Fibroblast of skin of back (primary cell): Measurements from ENCODE around the gene CLCNKB.
"Not testable (repeated sequence)": the region's sequence is repeated elsewhere in the genome, so short reads cannot be mapped to it uniquely, and the experiment has no call there.

Source experiments
- DNase-seq: peaks from one replicate; pipeline ENCODE4 v3.0.0-alpha.2; 2013

The CLCNKB gene

DNA sequence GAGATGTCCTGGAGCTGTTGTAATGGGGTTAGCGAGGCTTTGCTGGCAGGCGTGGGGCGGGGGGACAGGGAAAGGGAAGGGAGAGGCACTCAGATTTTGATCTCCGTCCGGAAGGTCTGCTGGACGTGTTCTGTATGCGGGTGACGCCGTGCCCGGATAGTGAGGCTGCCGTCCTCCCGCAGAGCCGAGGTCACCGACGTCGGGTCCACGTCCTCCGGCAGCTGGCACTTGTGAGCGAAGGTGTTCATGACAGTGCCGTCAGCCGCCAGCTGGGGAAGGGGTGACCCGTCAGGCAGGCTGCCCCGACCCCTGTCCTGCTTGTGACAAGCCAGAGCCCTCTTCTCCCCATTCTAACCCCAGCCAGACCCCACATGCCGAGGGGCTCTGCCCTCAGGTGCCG is 28.1 kb upstream of the CLCNKB start:
- DNase-seq: no peak

DNA sequence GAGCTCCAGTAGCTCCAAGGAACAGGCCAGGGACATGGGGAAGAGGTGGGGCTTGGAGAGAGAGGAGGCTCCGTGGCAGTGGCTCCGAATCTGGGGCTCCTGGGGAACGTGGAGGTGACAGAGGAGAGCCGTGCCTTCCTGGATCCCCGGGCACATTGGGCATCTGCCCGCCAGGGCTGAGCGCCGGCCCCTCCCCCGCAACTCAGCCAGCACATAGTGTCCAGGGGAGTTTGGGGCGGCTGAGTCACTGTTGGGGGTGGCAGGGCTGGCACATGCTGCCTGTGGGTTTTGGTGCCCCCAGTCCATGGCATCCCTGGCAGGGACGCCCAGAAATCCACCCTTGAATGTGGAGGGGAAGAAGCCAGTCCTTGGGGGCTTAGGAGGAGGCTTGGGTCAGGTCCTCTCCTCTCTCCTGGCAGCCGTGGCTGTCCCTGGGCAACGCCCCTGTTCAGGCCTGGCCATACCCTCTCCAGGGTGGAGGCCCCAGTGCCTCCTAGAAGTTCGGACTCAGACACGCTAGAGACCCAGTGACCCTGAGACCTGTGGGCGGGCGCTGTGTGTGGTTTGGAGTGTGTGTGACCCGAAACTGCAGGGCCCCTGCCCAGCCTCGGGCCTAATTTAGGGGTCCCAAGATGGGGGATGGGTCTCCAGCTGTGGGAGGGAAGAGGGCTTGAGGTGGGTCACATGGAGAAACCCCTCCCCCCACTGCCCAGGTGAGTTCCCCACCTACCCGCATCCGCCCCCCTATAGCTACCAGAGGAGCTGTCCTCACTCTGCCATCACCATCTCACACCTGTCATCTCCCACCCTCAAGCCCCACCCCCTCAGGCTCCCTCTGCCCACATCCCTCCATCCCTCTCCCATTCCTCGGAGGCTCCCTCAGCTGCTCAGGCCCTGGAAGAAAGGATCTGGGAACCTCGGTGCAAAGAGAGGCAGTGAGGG is 27.4 kb upstream of the CLCNKB start:
- no peak for DNase-seq

DNA sequence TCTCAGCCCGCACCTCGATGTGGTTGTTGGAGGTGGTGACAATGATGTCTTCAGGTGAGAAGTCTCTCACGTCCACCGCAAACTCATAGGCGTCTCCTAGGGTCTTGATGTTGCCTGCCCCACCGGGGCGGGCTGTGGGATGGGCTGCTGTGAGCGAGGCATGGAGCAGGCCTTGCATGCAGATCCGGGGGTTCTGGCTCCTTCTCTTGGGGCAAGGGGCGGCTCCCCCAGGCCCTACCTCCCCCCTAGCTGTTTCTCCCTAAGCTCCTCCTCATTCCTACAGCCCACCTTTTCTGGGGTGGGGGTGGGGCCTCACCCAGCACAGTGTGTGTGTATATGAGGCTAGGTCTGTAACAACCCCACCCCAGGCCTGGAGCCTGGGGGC is 26.5 kb upstream of the CLCNKB start:
- DNase-seq: no peak

DNA sequence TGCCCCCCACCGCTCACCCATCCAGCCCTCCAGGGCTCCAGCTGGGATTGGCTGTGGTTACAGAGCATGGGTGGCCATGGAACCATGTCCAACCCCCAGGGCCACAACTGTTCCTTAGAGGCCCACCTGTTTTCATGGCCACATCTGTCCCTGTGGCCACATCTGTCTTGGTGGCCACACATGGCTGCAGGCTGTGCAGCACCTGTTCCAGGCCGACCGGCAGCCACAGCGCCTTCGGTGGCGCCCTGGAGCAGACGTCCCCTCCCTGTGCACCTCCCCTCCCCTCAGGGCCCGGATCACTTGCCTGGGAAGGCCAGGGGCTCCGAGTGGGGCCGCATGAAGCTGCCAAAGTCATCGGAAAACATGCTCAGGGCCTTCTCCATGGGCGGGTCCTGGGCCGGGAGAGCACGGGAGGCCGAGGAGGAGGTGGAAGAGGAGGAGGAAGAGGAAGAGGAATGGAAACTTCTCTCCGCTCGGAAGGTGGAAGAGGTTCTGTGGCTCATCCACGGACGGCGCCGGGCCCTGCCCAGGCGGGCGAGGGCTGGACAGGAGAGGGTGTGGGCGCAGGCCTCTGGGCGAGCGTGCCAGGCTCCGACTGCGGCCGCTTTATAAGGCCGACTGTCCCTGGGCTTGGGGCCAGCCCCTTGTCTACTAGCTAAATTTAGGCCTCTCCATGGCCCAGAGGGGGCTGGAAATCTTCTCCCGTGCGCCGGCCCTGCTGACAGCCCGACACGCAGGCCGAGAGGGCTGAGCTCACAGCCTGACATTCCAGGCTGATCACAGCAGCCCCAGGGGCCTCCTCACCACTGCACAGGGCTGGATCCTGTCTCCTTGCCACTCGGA is 25.9 kb upstream of the CLCNKB start, which contains the start of gene HSPB7:
TSS of gene HSPB7 (minus strand) at position 583 of the 843 bp plus-strand sequence. CDS start at position 503, 80 bp downstream.
- peak; percentile 85 for DNase-seq

DNA sequence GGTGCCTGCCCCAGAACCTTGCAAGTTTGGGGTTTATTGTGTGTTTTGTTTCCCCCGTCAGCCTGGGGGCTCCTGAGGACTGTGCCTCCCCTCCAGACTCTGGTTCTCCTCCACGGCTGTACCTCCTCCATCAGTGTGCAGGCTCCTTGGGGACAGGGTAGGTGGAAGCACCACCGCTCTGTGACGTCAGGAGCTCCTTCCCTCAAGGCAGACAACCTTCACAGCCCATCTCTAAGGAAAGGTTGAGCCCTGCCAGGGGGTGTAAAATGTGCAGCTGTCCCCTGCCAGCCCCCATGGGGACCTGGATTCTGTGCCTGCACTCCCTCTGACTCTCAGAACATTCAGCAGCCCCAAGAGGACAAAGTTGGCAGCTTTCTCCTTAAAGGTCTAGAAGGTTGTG is 25.3 kb upstream of the CLCNKB start:
- DNase-seq: no peak

DNA sequence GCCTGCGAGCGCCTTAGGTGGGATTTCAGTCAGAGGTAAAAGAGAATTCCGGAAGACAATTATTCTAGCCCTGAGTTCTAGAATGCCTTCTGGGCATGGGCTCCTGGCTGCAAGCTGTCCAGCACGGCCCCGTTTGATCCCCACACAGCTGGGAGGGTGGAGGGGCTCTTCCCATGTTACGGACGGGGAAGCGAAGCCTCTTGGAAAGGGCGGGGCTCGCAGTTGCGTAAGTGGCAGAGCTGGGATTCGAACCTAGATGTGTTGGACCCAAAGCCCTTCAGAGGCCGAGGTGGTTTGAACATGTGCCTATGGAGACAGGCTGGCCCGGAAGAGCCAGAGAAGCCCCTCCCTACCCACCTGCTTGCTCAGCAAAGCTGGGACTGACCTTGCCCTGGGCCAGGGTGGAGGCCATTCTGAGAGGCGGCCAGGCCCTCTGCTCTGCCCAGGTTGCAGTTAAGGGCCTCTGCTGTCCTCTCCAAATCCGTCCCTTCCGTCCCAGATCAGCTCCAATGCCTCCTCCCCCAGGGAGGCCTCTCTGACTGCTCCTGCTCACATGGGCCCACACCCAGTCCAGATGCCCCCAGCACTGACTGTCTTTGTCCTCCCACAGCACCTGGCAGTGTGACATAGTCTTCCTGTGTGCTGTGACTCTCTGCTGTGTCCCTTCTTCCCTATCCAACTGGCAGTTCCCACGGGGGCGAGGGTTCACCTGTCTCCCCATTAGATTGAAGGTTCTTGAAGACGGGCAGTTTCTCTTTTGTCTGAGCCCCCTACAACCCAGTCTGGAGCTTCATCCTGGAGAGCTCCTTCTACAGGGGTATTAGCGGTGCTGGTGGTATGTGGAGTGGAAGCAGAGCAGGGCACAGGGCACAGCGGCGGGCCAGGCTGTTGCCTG is 24.6 kb upstream of the CLCNKB start:
- no peak for DNase-seq

DNA sequence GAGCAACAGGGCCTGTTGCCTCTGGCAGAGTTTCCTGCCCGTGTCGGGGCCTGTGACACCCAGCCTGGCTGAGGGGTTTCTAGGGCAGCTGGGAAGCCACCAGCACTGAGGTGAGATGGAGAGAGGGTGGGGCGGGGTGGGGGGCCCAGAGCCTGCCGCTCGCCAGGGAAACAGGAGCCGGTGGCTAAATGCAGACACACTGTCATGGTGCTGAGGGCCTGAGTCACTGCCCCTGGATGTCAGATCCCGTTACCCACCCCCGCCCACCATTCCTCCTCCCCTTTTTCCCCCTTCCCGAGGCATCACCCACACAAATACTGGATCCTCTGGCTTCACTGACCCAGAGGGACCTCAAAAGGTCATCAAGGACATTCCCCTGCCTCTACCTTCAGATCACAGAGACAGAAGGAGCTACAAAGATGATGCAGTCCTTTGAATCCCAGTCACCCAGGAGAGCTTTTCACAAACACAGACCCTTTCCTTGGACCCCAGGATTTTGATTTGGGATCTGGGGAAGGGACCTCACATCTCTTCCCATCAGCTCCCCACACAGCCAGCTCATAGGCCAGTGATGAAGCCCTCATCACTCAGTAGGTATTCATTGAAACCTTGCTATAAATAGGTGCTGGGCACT is 23.8 kb upstream of the CLCNKB start:
- peak; percentile 78 for DNase-seq

DNA sequence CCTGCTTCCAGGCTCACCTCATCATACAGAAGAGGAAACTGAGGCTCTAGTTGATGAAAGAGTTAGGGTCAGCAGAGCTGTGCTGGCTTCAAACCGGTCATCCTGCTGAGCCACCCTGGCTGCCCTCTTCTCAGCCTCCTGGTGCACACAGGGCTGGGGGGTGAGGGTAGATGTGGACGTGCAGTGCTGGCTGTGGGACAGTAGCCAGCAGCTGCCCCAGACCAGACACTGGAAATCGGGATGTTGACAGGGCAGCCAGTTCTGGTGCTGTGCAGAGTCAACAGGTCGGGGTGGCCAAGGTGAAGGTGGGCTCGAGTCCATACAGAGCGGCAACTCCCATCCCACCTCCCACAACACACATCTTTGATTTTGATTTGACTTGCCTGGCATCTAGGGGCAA is 23.3 kb upstream of the CLCNKB start:
- no peak for DNase-seq

DNA sequence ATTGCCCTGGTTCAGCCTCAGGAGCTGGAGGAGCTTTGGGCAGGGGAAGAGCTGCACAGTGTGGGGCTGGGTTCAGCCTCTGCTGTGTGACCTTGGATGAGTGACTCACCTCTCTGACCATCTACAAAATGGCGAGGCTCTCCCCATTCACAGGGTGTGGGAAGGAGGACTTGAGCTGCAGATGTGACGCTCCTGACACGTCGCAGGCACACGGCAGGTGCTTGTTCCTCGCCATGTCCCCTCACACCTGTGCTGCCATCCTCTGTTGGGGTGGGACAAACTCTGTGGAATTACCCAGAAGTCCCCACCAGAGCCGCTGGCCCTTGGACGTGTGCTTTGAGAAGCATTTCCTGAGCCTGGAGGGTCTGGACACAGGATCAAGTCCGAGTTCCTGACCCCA is 22.7 kb upstream of the CLCNKB start:
- DNase-seq: not testable (repeated sequence)

DNA sequence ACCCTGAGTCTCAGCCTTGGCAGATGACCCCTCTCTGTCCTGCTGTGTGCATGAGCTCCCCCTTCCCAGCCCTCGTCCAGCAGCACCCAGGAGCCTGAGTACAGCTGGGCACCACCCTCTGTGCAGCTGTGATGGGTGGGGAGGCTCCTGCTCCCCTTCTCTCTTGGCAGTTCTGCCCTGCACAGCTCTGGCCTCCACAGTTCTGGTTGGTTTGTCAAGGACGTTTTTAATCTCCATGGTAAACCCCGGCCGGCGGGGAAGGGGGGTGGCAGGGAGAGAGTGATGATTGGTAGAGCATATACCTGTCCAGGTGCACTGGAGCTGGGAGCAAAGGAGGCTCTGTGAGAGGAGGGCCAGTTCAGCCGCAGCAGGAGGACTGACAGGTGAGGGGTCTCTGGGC is 21.9 kb upstream of the CLCNKB start, which contains the start of gene CLCNKA:
TSS of gene CLCNKA (plus strand) at position 356 of the 400 bp plus-strand sequence. CDS start 584 bp downstream, outside the sequence.
- no peak for DNase-seq

DNA sequence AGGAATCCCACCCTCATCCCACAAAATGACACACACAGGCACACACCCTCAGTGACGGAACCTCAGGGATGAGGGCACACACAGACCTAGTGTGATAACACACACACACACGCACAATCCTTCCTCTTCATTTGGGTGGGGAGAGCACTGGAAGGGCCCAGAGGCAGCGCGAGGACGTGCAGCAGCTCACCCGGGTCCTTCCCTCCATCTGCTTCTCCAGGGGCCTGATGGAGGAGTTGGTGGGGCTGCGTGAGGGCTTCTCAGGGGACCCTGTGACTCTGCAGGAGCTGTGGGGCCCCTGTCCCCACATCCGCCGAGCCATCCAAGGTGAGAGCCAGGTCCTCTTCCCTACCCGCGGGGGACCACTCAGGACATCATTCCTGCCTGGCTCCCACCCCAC is 21.2 kb upstream of the CLCNKB start:
- no peak for DNase-seq

DNA sequence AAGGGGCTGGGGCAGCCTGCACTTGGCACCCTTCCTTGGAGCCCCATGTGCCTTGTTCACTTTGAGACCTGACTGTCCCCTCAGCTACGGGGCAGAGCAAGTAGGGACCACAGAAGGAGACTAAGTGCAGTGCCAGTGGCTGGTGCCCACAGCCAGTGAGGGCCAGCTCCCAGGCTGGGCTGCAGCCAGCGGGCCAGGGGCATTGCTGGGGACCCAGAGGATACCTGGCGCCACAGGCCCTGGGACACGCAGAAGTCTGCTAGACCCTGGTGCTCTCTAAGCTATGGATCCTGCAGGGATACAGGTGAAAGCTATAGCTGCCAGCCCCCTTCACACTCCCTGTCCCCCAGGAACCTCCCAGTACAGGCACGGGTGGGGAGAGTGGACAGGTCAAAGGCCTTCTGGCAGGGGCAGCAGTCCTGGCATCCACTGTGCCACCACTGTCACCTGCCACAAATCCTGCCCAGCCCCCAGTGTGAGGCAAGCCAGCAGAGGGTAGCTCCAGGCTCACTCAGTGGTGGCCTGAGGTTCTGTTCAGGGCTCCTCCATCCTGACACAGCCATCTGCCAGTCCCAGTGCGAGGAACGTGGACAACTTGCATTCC is 20.4 kb upstream of the CLCNKB start:
- no peak for DNase-seq

DNA sequence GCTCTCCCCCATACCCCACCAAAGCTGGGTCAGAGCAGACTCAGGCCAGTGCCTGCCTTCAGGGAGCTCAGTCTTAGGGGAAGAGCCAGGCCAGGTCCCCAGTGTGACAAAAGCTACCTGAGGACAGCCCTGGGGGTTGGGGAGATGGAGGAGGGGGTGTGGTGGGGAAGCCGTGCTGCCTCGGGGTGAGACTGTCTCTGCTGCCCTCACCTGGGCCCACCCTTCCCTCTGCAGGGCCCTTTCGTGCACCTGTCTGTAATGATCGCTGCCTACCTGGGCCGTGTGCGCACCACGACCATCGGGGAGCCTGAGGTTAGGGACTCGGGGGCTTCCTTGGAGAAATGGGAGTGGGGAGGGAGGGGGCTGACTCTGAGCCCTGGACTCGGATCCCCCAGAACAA is 17.3 kb upstream of the CLCNKB start:
- not testable (repeated sequence) for DNase-seq

DNA sequence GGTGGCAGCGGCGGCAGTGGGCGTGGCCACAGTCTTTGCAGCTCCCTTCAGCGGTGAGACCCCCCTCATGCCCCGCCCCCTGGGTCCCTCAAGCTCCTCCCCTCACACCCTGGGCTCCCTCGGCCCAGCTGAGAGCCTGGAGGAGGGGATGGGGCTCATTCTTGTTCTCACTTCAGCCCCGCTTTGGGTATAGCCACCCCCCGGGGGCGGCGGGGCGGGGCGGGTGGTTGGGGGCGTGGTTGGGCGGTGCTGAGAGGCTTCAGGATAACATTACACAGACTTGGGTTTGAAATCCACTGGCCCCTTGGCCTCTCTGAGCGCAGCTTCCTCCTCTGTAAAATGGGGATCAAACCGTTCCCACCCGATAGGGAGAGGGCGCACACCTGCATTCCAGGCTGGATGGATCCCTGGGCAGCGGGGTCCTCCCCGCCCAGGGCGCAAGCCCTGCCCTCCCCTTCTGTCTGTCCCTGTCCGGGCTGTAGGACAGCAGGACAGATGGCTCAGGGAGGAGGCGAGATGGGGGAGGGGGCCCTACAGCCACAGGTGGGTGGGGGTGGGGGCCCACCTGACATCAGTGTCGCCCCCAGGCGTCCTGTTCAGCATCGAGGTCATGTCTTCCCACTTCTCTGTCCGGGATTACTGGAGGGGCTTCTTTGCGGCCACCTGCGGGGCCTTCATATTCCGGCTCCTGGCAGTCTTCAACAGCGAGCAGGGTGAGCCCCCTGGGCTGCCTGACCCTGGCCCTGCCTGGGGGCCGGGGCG is 16.7 kb upstream of the CLCNKB start:
- no peak for DNase-seq

DNA sequence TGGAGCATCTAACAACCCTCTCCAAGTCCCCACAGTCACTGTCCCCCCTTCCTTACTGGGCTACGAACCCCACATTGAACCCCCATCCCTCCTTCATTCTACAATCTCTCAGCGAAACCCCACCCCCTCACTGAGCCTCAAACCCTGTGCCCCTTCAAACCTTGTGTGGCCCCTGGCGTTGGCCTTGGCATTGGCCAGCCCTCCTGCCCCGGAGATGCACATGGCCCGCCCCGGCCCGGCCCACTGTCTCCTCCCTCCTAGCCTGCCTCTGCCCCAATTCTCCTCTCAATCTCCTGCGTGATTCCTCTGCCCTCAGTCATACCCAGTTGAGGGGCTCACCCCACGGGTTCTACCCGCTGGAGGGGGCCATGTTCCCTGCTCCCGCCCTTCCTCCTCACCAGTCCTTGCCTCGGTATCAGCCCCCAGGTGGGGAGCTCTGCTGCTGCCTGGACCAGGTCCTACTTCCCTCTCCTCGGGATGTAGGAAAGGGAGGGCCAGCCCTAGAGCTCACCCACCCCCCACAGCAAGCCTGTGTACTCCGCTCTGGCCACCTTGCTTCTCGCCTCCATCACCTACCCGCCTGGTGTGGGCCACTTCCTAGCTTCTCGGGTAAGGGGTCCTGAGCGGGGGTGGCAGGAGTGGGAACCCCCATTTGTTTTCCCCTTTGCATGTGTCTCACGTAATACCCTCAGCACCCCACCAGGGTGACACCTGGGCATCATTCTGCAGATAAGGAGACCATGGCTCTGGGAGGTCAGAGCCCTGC is 15.2 kb upstream of the CLCNKB start:
- DNase-seq: no peak

DNA sequence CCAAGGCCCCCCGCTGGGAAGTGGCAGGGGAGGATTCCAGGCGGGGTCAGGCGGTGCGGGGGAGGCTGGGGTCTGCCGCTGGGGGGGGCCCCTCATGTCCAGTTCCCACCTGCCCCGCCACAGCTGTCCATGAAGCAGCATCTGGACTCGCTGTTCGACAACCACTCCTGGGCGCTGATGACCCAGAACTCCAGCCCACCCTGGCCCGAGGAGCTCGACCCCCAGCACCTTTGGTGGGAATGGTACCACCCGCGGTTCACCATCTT is 14.6 kb upstream of the CLCNKB start:
- not testable (repeated sequence) for DNase-seq

DNA sequence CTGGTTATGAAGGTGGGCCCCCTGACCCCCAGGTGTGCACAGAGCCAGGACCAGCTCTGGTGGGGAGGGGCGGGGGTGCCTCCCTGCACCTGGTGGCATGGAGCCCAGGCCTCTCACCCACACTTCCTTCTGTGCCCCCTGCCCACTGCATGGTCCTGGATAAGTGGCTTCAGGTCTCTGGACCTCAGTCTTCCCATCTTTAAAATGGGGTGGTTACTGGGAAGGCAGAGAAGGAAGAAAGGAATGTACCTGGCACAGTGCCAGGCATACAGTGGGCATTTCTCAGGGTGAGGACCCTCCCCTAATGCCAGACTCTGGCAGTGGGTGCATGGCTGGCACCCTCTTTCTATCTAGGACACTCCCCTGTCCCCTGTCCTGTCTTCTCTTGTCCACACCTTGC is 14.3 kb upstream of the CLCNKB start:
- no peak for DNase-seq

DNA sequence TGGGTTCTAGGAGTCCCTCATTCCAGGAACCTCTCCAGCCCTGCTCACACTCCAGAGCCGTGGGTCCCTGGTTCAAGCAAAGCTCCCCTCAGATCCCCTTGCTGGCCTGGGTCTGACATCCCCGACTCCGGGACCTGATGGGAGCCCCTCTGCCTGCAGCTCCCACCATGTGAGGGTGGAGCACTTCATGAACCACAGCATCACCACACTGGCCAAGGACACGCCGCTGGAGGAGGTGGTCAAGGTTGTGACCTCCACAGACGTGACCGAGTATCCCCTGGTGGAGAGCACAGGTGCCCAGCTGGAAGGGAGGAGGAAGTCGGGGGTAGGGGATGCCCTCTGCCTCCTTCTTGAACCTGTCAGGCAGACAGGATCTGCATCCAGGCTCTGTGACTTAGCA is 12.0 kb upstream of the CLCNKB start:
- no peak for DNase-seq

DNA sequence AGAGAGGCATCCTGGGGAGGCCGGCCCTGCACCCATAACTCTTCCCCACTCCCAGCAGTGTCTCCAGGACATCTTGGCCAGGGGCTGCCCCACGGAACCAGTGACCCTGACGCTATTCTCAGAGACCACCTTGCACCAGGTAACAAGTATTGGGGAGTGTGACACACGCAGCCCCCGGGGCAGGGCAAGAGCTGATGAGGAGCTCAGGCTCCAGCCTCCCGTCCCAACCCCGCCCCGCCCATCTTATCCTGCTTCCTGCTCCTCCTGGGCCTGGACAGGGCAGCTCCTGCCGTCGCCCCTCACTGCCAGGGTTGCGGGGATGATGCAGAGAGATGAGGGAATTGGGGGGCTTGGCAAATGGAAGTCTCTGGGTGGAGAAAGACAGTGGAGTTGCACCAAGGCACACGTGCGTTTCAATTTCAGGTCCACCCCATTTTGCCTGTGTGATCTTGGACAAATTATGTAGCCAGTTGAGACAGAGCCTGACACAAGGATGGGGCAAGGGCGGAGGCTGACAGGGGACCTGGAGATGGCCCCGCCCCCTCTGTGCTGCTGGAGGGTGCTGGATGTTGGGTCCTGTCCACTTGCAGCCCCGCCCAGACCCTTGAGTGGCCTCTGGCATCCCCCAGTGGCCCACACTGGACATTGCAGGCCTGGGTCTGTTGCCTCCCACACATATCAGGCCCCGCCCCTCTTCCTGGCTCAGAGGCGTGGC is 11.0 kb upstream of the CLCNKB start:
- DNase-seq: peak; percentile 85
